ENCODE measurements around the gene ASAH2B. TPM values are rescaled to one million over a fixed set of nuclear protein-coding genes. Genes with fewer than 3 reads are reported as not detected.
A peak's percentile ranks its signal among the peaks of the same experiment; 100 is the strongest.

ASAH2B gene
- total RNA-seq, 4 donors from 2014 or later = 2.4 to 3.5 (median 3.1) TPM

DNA sequence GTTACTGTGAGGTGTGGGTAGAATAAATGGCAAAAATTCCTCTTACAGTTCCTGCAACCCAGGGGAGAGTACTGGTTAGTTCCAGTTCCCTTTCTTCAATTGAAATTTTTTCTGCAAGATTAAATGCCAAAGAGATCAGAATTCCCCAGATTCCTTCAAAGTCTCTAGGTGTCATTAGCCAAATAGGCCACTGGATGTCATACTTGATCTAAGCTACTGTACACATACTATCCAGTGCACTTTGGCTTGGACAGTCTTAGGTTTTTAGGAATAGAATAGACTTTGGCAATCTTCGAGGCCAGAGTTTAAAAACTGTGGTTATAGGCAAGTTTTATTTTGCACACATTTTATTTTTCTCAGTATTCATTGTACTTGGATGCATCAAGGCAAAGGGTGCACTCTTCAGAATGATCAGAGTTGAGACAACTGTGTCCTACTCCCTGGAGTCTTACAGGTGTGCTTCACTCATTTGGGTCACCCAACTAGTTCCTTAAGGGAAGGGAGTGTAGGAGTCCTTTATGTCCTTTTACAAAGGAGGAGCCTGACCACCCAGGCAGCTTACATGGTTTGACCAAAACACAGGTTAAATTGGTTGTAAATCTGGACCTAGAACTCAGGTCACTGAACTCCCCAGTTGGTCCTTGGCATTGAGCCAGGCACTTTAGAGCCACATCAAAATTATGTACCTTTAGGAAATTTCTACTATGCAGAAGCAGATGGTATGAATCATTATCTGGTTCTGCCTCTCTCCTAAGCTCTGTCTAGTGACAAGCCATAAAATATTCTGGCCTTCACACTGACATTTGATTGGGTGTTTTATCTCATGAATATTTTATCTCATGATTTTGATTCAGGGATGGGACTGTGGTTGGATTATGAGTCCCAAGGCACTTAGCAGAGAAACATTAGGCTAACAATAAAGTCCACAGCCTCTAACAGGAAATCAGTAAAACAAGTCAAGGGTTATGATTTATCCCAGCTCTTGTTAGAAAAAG lies 49.5 kb downstream of the ASAH2B start:
- intact Hi-C loops (cut with DNase I) = no loop called here

DNA sequence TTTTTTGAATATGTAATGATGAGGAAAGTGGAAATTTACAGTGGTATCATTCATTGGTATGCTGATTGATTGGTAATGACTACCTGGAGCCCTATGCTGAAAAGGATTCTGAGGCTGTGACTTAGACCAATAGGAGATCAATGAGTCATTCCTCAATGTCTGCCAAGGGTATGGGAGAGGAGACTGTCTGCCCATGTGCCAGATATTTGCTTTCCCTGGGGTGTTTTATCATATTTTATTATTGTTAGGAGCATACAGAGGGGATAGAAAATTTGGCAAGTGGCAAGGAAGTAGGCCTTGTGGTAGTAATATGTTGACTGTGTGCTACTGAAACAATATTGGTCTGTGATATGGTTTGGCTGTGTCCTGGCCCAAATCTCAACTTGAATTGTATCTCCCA lies 54.8 kb downstream of the ASAH2B start:
- Histone ChIP-seq H3K9me3 (no peaks in the 10 kb centered on the region), H3K27ac (no peak overlapping the region), H3K4me1 (no peaks in the 10 kb centered on the region), H3K36me3 (no peaks in the 10 kb centered on the region), H3K27me3 (no peaks in the 10 kb centered on the region), H3K4me3 (replicated peaks in 1 of 3) (no peak overlapping the region)
- no peak for DNase-seq
- TF ChIP-seq POLR2A (IDR thresholded peaks at IDR 0.05) (no peak), CTCF (IDR thresholded peaks at IDR 0.05) (no peak)
- intact Hi-C loops (cut with DNase I) = no loop called here

More for the DNA sequence above, 49.5 kb downstream of the ASAH2B start:
- peak in 1 of 2 donors; percentile 8 for DNase-seq
- Histone ChIP-seq H3K36me3 (no peaks in the 10 kb centered on the region), H3K9me3 (no peaks in the 10 kb centered on the region), H3K27me3 (no peaks in the 10 kb centered on the region), H3K27ac (no peak overlapping the region), H3K4me3 (replicated peaks in 1 of 3) (no peak overlapping the region), H3K4me1 (no peaks in the 10 kb centered on the region)
- WGBS, 2 donors = 44 to 60% methylated on average over 1 of the region's 1 CpG
- TF ChIP-seq CTCF (IDR thresholded peaks at IDR 0.05) (peak in 4 of 6 experiments; percentile 33 to 81 (median 60)), POLR2A (IDR thresholded peaks at IDR 0.05) (no peak)

- no peak overlapping the region for H3K4me3 ChIP-seq (replicated peaks in 1 of 3)
- no peaks in the 10 kb centered on the region for H3K27me3 ChIP-seq
- no peaks in the 10 kb centered on the region for H3K36me3 ChIP-seq
- no peaks in the 10 kb centered on the region for H3K4me1 ChIP-seq
- WGBS, 2 donors = 93 to 94% methylated on average over 1 of the region's 1 CpG
- H3K9me3 ChIP-seq = no peaks in the 10 kb centered on the region
- DNase-seq = no peak
- TF ChIP-seq CTCF (IDR thresholded peaks at IDR 0.05) = no peak
- no peak for TF ChIP-seq POLR2A (IDR thresholded peaks at IDR 0.05)
- no peak overlapping the region for H3K27ac ChIP-seq
- intact Hi-C loops (cut with DNase I) = no loop called here
Measured at GRCh38 chr10:50796693-50797092, 57.0 kb downstream of the ASAH2B start.

- Histone ChIP-seq H3K4me3 (replicated peaks in 1 of 3) (no peak overlapping the region), H3K36me3 (no peaks in the 10 kb centered on the region), H3K4me1 (no peaks in the 10 kb centered on the region), H3K27ac (no peak overlapping the region), H3K27me3 (no peaks in the 10 kb centered on the region), H3K9me3 (no peaks in the 10 kb centered on the region)
- TF ChIP-seq CTCF (IDR thresholded peaks at IDR 0.05) (no peak), POLR2A (IDR thresholded peaks at IDR 0.05) (no peak)
- intact Hi-C loops (cut with DNase I) = no loop called here
- no peak for DNase-seq
- WGBS, 2 donors = 82 to 90% methylated on average over 3 of the region's 3 CpGs
Measured at GRCh38 chr10:50798297-50798696, 58.6 kb downstream of the ASAH2B start.

DNA sequence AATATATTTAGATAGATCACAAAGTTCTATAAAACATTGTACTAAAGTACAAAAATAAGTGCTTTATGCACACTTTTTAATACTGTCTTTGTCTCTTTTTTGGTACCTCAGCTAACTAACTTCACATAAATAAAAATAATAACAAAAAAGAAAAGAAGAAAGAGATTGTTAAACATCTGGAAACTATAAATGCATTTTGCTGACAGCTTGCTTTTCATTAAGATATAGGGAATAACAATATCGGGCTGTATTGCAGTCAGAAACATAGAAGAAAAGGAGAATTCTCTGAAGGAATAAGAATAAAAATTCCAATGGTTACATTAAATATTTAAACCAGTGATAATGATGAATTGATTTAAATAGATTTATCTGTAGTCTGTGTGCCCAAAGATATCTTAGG lies 59.9 kb downstream of the ASAH2B start:
- Histone ChIP-seq H3K36me3 (no peaks in the 10 kb centered on the region), H3K27ac (no peak overlapping the region), H3K27me3 (no peaks in the 10 kb centered on the region), H3K4me3 (replicated peaks in 1 of 3) (no peak overlapping the region), H3K4me1 (no peaks in the 10 kb centered on the region), H3K9me3 (no peaks in the 10 kb centered on the region)
- intact Hi-C loops (cut with DNase I) = no loop called here
- no peak for DNase-seq
- TF ChIP-seq CTCF (IDR thresholded peaks at IDR 0.05) = no peak
- no peak for TF ChIP-seq POLR2A (IDR thresholded peaks at IDR 0.05)
- 84 to 87% methylated on average over 1 of the region's 1 CpG for WGBS, 2 donors

Data from thyroid gland (tissue), 4 donors.